GM21390 (cell line): ENCODE measurements around the gene RASAL2.

Source experiments
- ATAC-seq: cut with Tn5 transposase; IDR thresholded peaks from one replicate; pipeline ENCODE4 v1.9.1; 2021; ENCODE audit not compliant: unreplicated experiment

The RASAL2 gene

DNA sequence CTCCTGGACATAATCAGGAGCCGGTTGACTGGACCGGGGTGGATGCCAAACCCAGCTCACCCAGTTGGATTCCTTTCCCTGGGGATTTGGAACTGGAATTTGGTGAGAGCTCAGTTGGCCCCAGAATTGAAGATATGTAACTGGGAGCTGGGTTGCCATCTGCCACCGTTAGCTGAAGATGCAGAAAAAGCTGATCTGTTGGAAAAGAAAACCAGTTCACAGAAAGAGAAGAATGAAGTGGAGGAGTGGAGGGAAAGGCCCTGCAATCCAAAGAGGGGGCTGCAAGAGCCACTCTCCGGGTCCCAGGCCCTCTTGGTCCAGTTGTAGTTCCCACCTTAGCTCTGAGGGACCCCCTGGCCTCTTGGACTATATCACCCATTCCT lies 435.0 kb downstream of the RASAL2 start:
- no peak for ATAC-seq

DNA sequence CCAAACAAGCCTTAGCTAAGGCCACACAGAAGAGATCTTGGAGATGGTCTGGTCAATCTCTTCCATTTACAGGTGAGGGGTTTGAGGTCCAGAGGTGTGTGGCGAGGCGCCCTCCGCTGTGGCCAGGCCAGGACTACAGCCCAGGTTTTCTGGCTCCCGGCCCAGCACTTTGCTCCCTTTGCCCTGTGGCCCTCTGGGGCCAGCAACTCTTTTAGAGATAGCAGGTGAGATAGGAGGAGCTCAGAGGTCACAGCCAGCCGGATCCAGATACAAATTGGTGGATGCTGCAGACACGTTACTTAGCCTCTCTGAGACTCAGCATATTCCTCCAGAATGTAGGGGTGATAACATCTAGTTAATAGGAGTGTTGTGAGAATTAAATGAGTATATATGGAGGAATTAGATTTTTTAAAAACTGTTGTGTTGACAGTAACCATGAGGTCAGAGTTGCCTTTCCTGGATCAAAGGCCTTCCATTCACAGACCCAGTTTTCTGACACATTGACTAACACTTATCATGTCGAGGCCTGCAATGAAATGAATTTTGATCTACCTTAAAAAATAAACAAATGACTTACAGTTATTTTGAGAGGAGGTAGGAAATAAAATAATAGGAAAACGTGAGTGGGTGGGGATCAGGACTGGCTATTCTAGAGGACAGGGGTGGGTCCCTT lies 435.6 kb downstream of the RASAL2 start:
- ATAC-seq, result no peak

- no peak for ATAC-seq
Observed at GRCh38 chr1:178530037-178530402, 436.1 kb downstream of the RASAL2 start.

- ATAC-seq, result no peak
Observed at GRCh38 chr1:178530502-178530901, 436.6 kb downstream of the RASAL2 start.

GRCh38 chr1:178531887-178532286 lies 438.0 kb downstream of the RASAL2 start:
- ATAC-seq, result peak; percentile 12

GRCh38 chr1:178532392-178532791 lies 438.5 kb downstream of the RASAL2 start:
- ATAC-seq, result peak; percentile 84

- no peak for ATAC-seq
Observed at GRCh38 chr1:178533121-178533946, 439.4 kb downstream of the RASAL2 start.
